HEK293T (cell line): Measurements from ENCODE around the gene CDC42SE1.

Experiments
- CTCF ChIA-PET: fragments of 350-600 bp; formaldehyde crosslinking; extraction: SDS; loops from one replicate; lab custom pipeline; 2021; ENCODE audit warnings: antibody characterized with exemption, inconsistent platforms; lab: Yijun Ruan, JAX
- POLR2A ChIA-PET: fragments of 350-600 bp; formaldehyde crosslinking; extraction: SDS; loops from one replicate; lab custom pipeline; 2020; ENCODE audit warnings: antibody characterized with exemption, inconsistent platforms; lab: Yijun Ruan, JAX
- DNase-seq: peaks from one replicate; pipeline ENCODE4 v3.0.0; 2012; ENCODE audit warnings: mixed read lengths; ENCODE audit errors: extremely low spot score
- ARNT ChIP-seq: fragments of 450-650 bp; IDR thresholded peaks from 2 replicates; pipeline ENCODE4 v1.6.1; 2017; ENCODE audit warnings: mild to moderate bottlenecking
- BHLHE40 ChIP-seq: fragments of 450-650 bp; IDR thresholded peaks from 2 replicates; pipeline ENCODE4 v1.6.1; 2016; ENCODE audit warnings: mild to moderate bottlenecking, moderate library complexity, borderline replicate concordance
- CTBP1 ChIP-seq: fragments of 450-650 bp; IDR thresholded peaks from 2 replicates; pipeline ENCODE4 v1.6.1; 2016; ENCODE audit warnings: borderline replicate concordance
- ELF4 ChIP-seq: fragments of 450-650 bp; IDR thresholded peaks from 2 replicates; pipeline ENCODE4 v1.6.1; 2017; ENCODE audit warnings: antibody characterized with exemption
- FOXA1 ChIP-seq: fragments of 450-650 bp; IDR thresholded peaks from 2 replicates; pipeline ENCODE4 v1.6.1; 2016; ENCODE audit warnings: mild to moderate bottlenecking
- FOXK2 ChIP-seq: fragments of 450-650 bp; IDR thresholded peaks from 2 replicates; pipeline ENCODE4 v1.6.1; 2016; ENCODE audit warnings: mild to moderate bottlenecking
- FOXM1 ChIP-seq: fragments of 450-650 bp; IDR thresholded peaks from 2 replicates; pipeline ENCODE4 v1.6.1; 2017; ENCODE audit warnings: mild to moderate bottlenecking, borderline replicate concordance
- HDGF ChIP-seq: fragments of 450-650 bp; IDR thresholded peaks from 2 replicates; pipeline ENCODE4 v1.6.1; 2017; ENCODE audit warnings: antibody characterized with exemption, borderline replicate concordance
- L3MBTL2 ChIP-seq: fragments of 450-650 bp; conservative IDR thresholded peaks from 2 replicates; pipeline ENCODE4 v1.6.1; 2016; ENCODE audit warnings: mild to moderate bottlenecking
- LEF1 ChIP-seq: fragments of 450-650 bp; IDR thresholded peaks from 2 replicates; pipeline ENCODE4 v1.6.1; 2017; ENCODE audit warnings: mild to moderate bottlenecking, borderline replicate concordance
- NFRKB ChIP-seq: fragments of 450-650 bp; IDR thresholded peaks from 2 replicates; pipeline ENCODE4 v1.6.1; 2016; ENCODE audit warnings: mild to moderate bottlenecking, moderate library complexity
- PKNOX1 ChIP-seq: fragments of 450-650 bp; IDR thresholded peaks from 2 replicates; pipeline ENCODE4 v1.6.1; 2016
- SP1 ChIP-seq: fragments of 450-650 bp; IDR thresholded peaks from 2 replicates; pipeline ENCODE4 v1.6.1; 2017
- SUZ12 ChIP-seq: fragments of 450-650 bp; IDR thresholded peaks from 2 replicates; pipeline ENCODE4 v1.6.1; 2016; ENCODE audit warnings: mild to moderate bottlenecking
- TARDBP ChIP-seq: fragments of 450-650 bp; IDR thresholded peaks from 2 replicates; pipeline ENCODE4 v1.6.1; 2016
- ZNF384 ChIP-seq: fragments of 450-650 bp; IDR thresholded peaks from 2 replicates; pipeline ENCODE4 v1.6.1; 2016

The CDC42SE1 gene

DNA sequence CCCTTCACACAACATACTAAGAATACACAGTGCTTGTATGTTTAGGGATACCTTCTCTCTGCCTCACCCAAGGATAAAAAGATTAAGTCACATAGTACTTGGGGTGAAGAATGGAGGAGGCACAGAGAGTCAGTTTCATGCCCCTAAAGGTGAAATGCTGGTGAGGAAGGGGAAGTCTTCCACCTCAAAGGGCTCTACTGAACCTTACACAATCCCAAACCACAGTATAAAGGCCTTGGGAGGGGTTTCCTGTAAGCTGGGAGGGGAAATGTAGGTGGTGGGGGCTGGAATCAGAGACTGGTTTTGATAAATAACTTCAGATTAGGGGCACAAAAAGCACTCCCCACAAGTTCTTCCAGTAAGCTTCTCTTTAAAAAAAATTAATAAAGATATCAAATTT is 56.2 kb downstream of the CDC42SE1 start:
- POLR2A ChIA-PET, result no interaction called here

GRCh38 chr1:151002611-151003010 is 56.8 kb downstream of the CDC42SE1 start:
- TF ChIP-seq ELF4, result no peak
- TF ChIP-seq FOXM1, result no peak
- TF ChIP-seq FOXK2, result no peak
- TF ChIP-seq PKNOX1, result no peak
- TF ChIP-seq ZNF384, result no peak
- TF ChIP-seq FOXA1, result no peak
- no peak for TF ChIP-seq HDGF
- no peak for TF ChIP-seq CTBP1
- no peak for TF ChIP-seq SUZ12
- TF ChIP-seq ARNT, result no peak
- TF ChIP-seq L3MBTL2, result no peak
- no peak for TF ChIP-seq LEF1
- no peak for TF ChIP-seq TARDBP
- CTCF ChIA-PET, result interaction anchor here (1.2 kb wide), 1 partner anchor 22 kb away, joined by 3 read pairs; no protein-coding TSS in a partner anchor
- DNase-seq, result no peak
- POLR2A ChIA-PET, result no interaction called here

More for the DNA sequence above, 56.2 kb downstream of the CDC42SE1 start:
- CTCF ChIA-PET, result no interaction called here
- DNase-seq, result no peak
- TF ChIP-seq FOXK2 (no peak), ZNF384 (no peak), SP1 (no peak), BHLHE40 (no peak), NFRKB (no peak), LEF1 (no peak), TARDBP (no peak), SUZ12 (no peak), ELF4 (no peak), CTBP1 (no peak), FOXA1 (no peak), PKNOX1 (no peak)

GRCh38 chr1:151002051-151002450 is 57.4 kb downstream of the CDC42SE1 start:
- TF ChIP-seq PKNOX1 (no peak), SUZ12 (no peak), HDGF (no peak), LEF1 (no peak), NFRKB (no peak), ARNT (no peak), ELF4 (no peak), CTBP1 (no peak), FOXM1 (no peak), TARDBP (no peak), BHLHE40 (no peak), SP1 (no peak), L3MBTL2 (no peak), FOXK2 (no peak)
- POLR2A ChIA-PET, result no interaction called here
- DNase-seq, result no peak
- CTCF ChIA-PET, result interaction anchor here (1.2 kb wide), 1 partner anchor 23 kb away, joined by 3 read pairs; no protein-coding TSS in a partner anchor

DNA sequence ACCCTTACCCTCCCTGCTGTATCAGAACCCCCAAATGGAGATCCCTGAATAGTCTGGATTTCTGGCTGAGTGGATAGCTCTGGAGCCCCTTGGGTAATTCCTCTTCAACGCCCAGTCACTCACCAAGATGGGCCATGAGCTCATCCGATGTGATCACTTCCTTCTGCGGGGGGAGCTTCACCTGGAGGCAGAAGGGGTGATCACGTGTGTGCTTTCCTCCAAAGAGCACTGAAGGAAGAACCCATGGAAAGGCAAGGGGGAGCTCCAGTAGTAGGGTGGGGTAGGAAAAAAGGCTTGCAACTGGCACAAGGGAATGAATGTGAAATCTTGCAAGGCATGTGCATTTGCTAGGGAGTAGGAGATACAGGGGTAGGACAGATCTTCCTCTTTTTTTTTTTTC is 57.8 kb downstream of the CDC42SE1 start:
- CTCF ChIA-PET, result interaction anchor here (1.2 kb wide), 1 partner anchor 23 kb away, joined by 3 read pairs; no protein-coding TSS in a partner anchor
- no peak for DNase-seq
- TF ChIP-seq FOXM1, result no peak

More for the DNA sequence above, 57.8 kb downstream of the CDC42SE1 start:
- POLR2A ChIA-PET, result interaction anchor here (1.1 kb wide), 1 partner anchor 61 kb away, joined by 4 read pairs; no protein-coding TSS in a partner anchor
